Left ventricle myocardium inferior (tissue), 1 donor: ENCODE results near the gene METAP1. TPM values are rescaled to one million over a fixed set of nuclear protein-coding genes. Genes with fewer than 3 reads are reported as not detected.
"Not testable (repeated sequence)": the region's sequence is repeated elsewhere in the genome, so short reads cannot be mapped to it uniquely, and the experiment has no call there.

ENCODE experiments used
- DNase-seq: peaks from one replicate; pipeline ENCODE4 v3.0.0-alpha.2; 2020
- H3K27ac ChIP-seq: fragments of 200-600 bp; replicated peaks from 2 replicates; pipeline ENCODE4 v1.8.0; 2021
- H3K27me3 ChIP-seq: fragments of 200-600 bp; 2 replicates; pipeline ENCODE4 v1.8.0; 2021; ENCODE audit warnings: low read depth
- H3K36me3 ChIP-seq: fragments of 200-600 bp; 2 replicates; pipeline ENCODE4 v1.8.0; 2021
- H3K4me1 ChIP-seq: fragments of 200-600 bp; 2 replicates; pipeline ENCODE4 v1.8.0; 2021
- H3K4me3 ChIP-seq: fragments of 200-600 bp; 2 replicates; pipeline ENCODE4 v1.8.0; 2021; ENCODE audit warnings: mild to moderate bottlenecking, moderate library complexity
- H3K9me3 ChIP-seq: fragments of 200-600 bp; replicated peaks from 2 replicates; pipeline ENCODE4 v1.8.0; 2021
- CTCF ChIP-seq: fragments of 200-600 bp; IDR thresholded peaks from 2 replicates; pipeline ENCODE4 v1.8.0; 2021; ENCODE audit warnings: antibody characterized with exemption, mild to moderate bottlenecking, borderline replicate concordance
- intact Hi-C: fragments of 100-400 bp; cut with micrococcal nuclease; formaldehyde crosslinking; loops from one replicate; pipeline ENCODE4 v1.11.0; 2022
- total RNA-seq: library from RNA; stranded (reverse); fragmentation: NEBNext Ultra II Directional; extraction: Animal tissue kit (Norgen Biotek cat#: 25700); gene quantifications from one replicate; pipeline ENCODE4 v1.2.1, GENCODE V29; 2021
- donor health status: DM: no; HTN: yes; CAD: no; lungs with severe emphysema.

Gene METAP1
- total RNA-seq, 1 donor from 2014 or later, result 50.8 TPM

- H3K4me3 ChIP-seq, result no peak overlapping the region
- H3K4me1 ChIP-seq, result peaks cover 51% of the 10 kb centered on the region
- H3K9me3 ChIP-seq, result no peaks in the 10 kb centered on the region
- H3K27ac ChIP-seq, result peak overlapping the region; percentile 53
- intact Hi-C loops, result loop anchor here (10.0 kb wide), 2 partner anchors 53 to 113 kb away; no protein-coding TSS in a partner anchor
- no peak for TF ChIP-seq CTCF
- H3K27me3 ChIP-seq, result no peaks in the 10 kb centered on the region
- H3K36me3 ChIP-seq, result peaks cover 38% of the 10 kb centered on the region
- DNase-seq, result peak; percentile 41
These were observed 62.7 kb downstream of the METAP1 start for GRCh38 chr4:99058228-99058627.

GRCh38 chr4:99059550-99059949 is 64.0 kb downstream of the METAP1 start:
- Histone ChIP-seq H3K27ac (peak overlapping the region; percentile 68), H3K36me3 (peaks cover 35% of the 10 kb centered on the region), H3K9me3 (no peaks in the 10 kb centered on the region), H3K4me1 (peaks cover 51% of the 10 kb centered on the region), H3K27me3 (no peaks in the 10 kb centered on the region), H3K4me3 (no peak overlapping the region)
- no peak for DNase-seq
- intact Hi-C loops, result loop anchor here (10.0 kb wide), 2 partner anchors 55 to 115 kb away; no protein-coding TSS in a partner anchor
- no peak for TF ChIP-seq CTCF

- H3K4me1 ChIP-seq, result peaks cover 43% of the 10 kb centered on the region
- no peak overlapping the region for H3K4me3 ChIP-seq
- no peak for DNase-seq
- peak overlapping the region; percentile 68 for H3K27ac ChIP-seq
- H3K36me3 ChIP-seq, result peaks cover 35% of the 10 kb centered on the region
- intact Hi-C loops, result no loop called here
- no peaks in the 10 kb centered on the region for H3K9me3 ChIP-seq
- TF ChIP-seq CTCF, result no peak
- H3K27me3 ChIP-seq, result no peaks in the 10 kb centered on the region
These were observed 65.7 kb downstream of the METAP1 start for GRCh38 chr4:99061048-99061700.

- Histone ChIP-seq H3K27me3 (no peaks in the 10 kb centered on the region), H3K36me3 (peaks cover 38% of the 10 kb centered on the region), H3K4me1 (peaks cover 42% of the 10 kb centered on the region), H3K27ac (peak overlapping the region; percentile 68), H3K9me3 (no peaks in the 10 kb centered on the region), H3K4me3 (no peak overlapping the region)
- DNase-seq, result no peak
- intact Hi-C loops, result no loop called here
- TF ChIP-seq CTCF, result no peak
These were observed 66.6 kb downstream of the METAP1 start for GRCh38 chr4:99062120-99062519.

GRCh38 chr4:99065521-99065920 is 70.0 kb downstream of the METAP1 start:
- H3K9me3 ChIP-seq, intact Hi-C loops, H3K4me3 ChIP-seq, DNase-seq, H3K27ac ChIP-seq, H3K27me3 ChIP-seq: not testable (repeated sequence)
- H3K4me1 ChIP-seq, result peaks cover 22% of the 10 kb centered on the region
- peaks cover 44% of the 10 kb centered on the region for H3K36me3 ChIP-seq

GRCh38 chr4:99067617-99068016 is 72.1 kb downstream of the METAP1 start:
- Histone ChIP-seq H3K27me3 (no peaks in the 10 kb centered on the region), H3K27ac (no peak overlapping the region), H3K4me3 (no peak overlapping the region), H3K4me1 (peaks cover 8% of the 10 kb centered on the region), H3K9me3 (no peaks in the 10 kb centered on the region), H3K36me3 (peaks cover 51% of the 10 kb centered on the region)
- TF ChIP-seq CTCF, result no peak
- intact Hi-C loops, result no loop called here
- no peak for DNase-seq
